Measurements from ENCODE around the gene PPM1L.

The PPM1L gene

DNA sequence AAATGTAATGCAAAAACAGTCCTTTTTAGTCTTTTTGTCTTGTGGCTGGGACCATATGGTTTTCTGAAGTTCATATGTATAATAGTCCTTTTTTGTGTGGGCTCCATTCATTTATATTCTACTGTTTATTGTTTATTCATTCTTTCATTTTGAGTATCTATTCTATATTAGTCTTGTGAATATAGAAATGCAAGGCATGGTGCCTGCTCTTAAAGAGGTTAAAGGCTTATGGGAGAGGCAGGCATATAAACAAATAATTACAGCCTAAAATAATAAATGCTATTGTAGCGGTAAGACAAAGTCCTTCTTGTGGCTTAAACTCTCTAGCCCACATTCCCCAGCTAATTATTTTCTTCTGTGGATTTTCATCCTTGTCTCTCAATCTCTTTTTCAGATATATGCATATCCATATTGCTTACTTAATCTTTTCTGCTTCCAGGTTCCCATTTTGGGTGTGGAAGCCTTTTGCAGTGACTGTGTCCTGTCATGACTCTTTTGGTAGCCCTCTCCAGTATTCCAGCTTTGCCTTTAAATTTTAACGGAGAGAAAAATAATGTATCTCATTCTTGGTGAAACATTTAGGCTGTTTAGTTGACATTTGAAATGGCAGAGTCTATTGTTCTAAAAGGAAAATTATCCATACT lies 101.6 kb downstream of the PPM1L start:
- no peaks in the 10 kb centered on the region for H3K9me3 ChIP-seq (ENCODE audit: control insufficient read depth in 1 of 2, low read length in 2 of 2)
- no peak overlapping the region for H3K27ac ChIP-seq (ENCODE audit: low read length)
- H3K36me3 ChIP-seq (ENCODE audit: control insufficient read depth in 1 of 2, insufficient read depth in 2 of 2, low read length in 2 of 2) = no peaks in the 10 kb centered on the region
- H3K27me3 ChIP-seq (ENCODE audit: low read depth, low read length) = no peaks in the 10 kb centered on the region
- peaks cover 0 to 8% of the 10 kb centered on the region in 2 donors for H3K4me1 ChIP-seq (ENCODE audit: control insufficient read depth in 1 of 2, insufficient read depth in 2 of 2, low read length in 2 of 2)
- H3K4me3 ChIP-seq (ENCODE audit: low read depth in 1 of 2, low read length in 2 of 2) = no peak overlapping the region

DNA sequence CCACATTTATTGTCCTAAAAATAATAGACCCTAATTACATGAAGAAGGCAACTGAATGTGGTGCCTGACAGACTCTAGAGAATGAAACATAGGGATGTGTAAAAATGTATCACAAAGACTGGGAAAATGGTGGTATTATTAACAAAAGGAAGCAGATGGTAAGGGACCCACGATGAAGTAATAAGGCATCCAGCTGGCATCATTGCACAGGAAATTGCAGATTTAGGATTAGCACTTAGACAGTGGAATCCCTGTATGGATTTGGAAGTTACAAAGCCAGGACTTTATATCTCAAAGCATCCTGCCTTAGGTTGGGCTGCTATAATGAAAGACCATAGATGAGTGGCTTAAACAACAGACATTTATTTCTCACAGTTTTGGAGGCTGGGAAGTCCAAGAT lies 104.3 kb downstream of the PPM1L start:
- Histone ChIP-seq H3K27ac (ENCODE audit: low read length) (no peak overlapping the region), H3K27me3 (ENCODE audit: low read depth, low read length) (no peaks in the 10 kb centered on the region), H3K4me1 (ENCODE audit: control insufficient read depth in 1 of 2, insufficient read depth in 2 of 2, low read length in 2 of 2) (peaks cover 0 to 8% of the 10 kb centered on the region in 2 donors), H3K9me3 (ENCODE audit: control insufficient read depth in 1 of 2, low read length in 2 of 2) (no peaks in the 10 kb centered on the region), H3K4me3 (ENCODE audit: low read depth in 1 of 2, low read length in 2 of 2) (no peak overlapping the region), H3K36me3 (ENCODE audit: control insufficient read depth in 1 of 2, insufficient read depth in 2 of 2, low read length in 2 of 2) (no peaks in the 10 kb centered on the region)

DNA sequence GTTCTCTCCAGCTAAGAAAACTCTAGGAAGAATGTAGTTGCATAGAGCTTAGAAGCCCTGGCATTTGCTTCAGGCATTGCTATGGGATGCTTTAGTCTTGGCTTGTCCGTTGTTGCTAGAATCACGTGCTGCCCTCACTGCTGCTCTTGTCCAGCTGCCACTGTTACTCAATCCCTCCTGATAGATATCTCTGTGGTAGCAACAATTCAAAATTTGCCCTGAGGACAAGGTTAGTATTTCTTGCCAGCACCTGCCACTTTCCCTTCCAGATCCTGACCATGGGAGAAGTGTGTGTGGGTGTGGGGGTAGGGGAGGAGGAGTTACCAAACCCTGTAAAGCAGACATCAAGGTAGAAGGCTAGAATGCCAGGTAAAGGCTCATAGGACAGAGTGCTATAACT lies 113.8 kb downstream of the PPM1L start:
- no peak overlapping the region for H3K27ac ChIP-seq (ENCODE audit: low read length)

DNA sequence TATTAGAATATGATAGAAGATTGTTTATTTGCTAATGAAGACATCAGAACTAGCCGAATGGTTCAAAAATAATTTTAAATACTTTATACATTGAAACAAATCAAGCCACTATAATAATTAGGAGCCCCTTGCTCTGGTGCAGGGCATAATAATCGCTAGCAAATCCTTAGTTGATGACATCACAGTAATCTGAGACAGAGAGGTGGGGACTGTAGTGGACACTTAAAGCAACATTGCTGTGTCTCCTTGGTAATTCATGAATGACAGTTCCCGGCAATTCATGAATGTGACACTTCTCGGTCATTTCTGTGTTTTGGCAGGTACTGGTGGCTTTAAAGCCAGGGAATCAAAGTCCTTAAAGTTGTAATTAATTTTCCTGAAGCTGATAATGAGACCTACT lies 114.3 kb downstream of the PPM1L start:
- Histone ChIP-seq H3K27ac (ENCODE audit: low read length) (no peak overlapping the region), H3K27me3 (ENCODE audit: low read depth, low read length) (no peaks in the 10 kb centered on the region), H3K36me3 (ENCODE audit: control insufficient read depth in 1 of 2, insufficient read depth in 2 of 2, low read length in 2 of 2) (no peaks in the 10 kb centered on the region), H3K4me1 (ENCODE audit: control insufficient read depth in 1 of 2, insufficient read depth in 2 of 2, low read length in 2 of 2) (no peaks in the 10 kb centered on the region), H3K9me3 (ENCODE audit: control insufficient read depth in 1 of 2, low read length in 2 of 2) (no peaks in the 10 kb centered on the region), H3K4me3 (ENCODE audit: low read depth in 1 of 2, low read length in 2 of 2) (no peak overlapping the region)

More for the DNA sequence above, 113.8 kb downstream of the PPM1L start:
- Histone ChIP-seq H3K4me3 (ENCODE audit: low read depth in 1 of 2, low read length in 2 of 2) (no peak overlapping the region), H3K4me1 (ENCODE audit: control insufficient read depth in 1 of 2, insufficient read depth in 2 of 2, low read length in 2 of 2) (no peaks in the 10 kb centered on the region), H3K36me3 (ENCODE audit: control insufficient read depth in 1 of 2, insufficient read depth in 2 of 2, low read length in 2 of 2) (no peaks in the 10 kb centered on the region), H3K9me3 (ENCODE audit: control insufficient read depth in 1 of 2, low read length in 2 of 2) (no peaks in the 10 kb centered on the region), H3K27me3 (ENCODE audit: low read depth, low read length) (no peaks in the 10 kb centered on the region)

DNA sequence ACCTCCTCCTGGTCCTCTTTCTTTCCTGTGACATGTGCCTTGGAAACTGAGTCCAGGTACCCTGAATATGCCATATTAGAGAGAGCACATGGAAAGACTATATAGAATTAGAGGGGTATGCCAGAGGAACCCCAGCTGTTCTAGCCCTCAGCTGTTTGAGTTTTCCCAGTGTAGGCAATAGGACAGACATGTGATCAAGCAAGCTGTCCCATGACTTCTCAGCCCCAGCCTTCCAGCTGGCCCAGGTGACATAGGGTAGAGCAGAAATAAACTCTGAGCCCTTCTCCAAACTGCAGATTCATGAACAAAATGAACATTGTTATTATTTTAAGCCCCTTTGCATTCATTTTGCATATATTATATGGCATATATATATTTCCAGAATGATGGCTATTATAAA lies 118.7 kb downstream of the PPM1L start:
- peaks cover 0 to 15% of the 10 kb centered on the region in 2 donors for H3K4me1 ChIP-seq (ENCODE audit: control insufficient read depth in 1 of 2, insufficient read depth in 2 of 2, low read length in 2 of 2)
- H3K27ac ChIP-seq (ENCODE audit: low read length) = no peak overlapping the region
- H3K4me3 ChIP-seq (ENCODE audit: low read depth in 1 of 2, low read length in 2 of 2) = no peak overlapping the region
- no peaks in the 10 kb centered on the region for H3K27me3 ChIP-seq (ENCODE audit: low read depth, low read length)
- H3K9me3 ChIP-seq (ENCODE audit: control insufficient read depth in 1 of 2, low read length in 2 of 2) = no peaks in the 10 kb centered on the region
- no peaks in the 10 kb centered on the region for H3K36me3 ChIP-seq (ENCODE audit: control insufficient read depth in 1 of 2, insufficient read depth in 2 of 2, low read length in 2 of 2)

DNA sequence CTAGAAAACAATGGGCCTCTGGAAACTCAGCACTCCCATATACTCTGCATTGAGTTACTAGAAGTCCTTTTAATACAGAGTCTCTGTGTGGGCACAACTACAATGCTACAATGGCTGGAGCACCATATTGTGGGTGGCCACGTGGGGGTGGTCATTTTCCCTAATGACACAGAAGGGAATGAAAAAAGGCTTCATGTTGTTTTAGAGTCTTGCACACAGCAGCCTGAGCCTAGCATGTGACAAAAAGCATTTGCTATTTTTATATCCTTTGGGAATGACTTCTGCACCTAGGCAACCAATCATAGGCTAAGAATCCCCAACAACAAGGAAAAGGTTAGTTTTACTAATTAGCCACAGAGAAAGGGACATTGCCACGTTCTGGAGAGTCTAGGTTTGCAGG lies 120.6 kb downstream of the PPM1L start:
- no peaks in the 10 kb centered on the region for H3K36me3 ChIP-seq (ENCODE audit: control insufficient read depth in 1 of 2, insufficient read depth in 2 of 2, low read length in 2 of 2)
- no peak overlapping the region for H3K27ac ChIP-seq (ENCODE audit: low read length)
- H3K4me1 ChIP-seq (ENCODE audit: control insufficient read depth in 1 of 2, insufficient read depth in 2 of 2, low read length in 2 of 2) = peaks cover 0 to 15% of the 10 kb centered on the region in 2 donors
- H3K9me3 ChIP-seq (ENCODE audit: control insufficient read depth in 1 of 2, low read length in 2 of 2) = no peaks in the 10 kb centered on the region
- no peak overlapping the region for H3K4me3 ChIP-seq (ENCODE audit: low read depth in 1 of 2, low read length in 2 of 2)
- no peaks in the 10 kb centered on the region for H3K27me3 ChIP-seq (ENCODE audit: low read depth, low read length)

DNA sequence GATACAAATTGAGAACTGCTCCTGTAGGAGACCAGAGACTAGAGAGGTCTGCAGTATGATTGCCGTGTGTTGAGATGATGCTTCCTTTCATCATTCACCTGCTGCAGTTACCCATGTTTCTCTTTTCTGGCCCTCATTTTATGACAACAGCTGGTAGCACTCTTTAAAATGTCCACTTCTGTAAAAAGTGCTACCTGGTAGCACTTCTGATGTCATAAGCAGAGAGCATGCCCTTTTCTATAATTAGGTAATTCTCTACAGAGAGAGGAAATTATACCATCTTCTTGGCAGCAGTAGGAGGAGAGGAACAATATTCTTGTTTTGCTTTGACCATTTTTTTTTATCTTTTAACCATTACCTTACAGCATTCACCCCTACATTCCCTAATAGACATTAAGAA lies 123.8 kb downstream of the PPM1L start:
- Histone ChIP-seq H3K36me3 (ENCODE audit: control insufficient read depth in 1 of 2, insufficient read depth in 2 of 2, low read length in 2 of 2) (no peaks in the 10 kb centered on the region), H3K4me3 (ENCODE audit: low read depth in 1 of 2, low read length in 2 of 2) (no peak overlapping the region), H3K9me3 (ENCODE audit: control insufficient read depth in 1 of 2, low read length in 2 of 2) (no peaks in the 10 kb centered on the region), H3K4me1 (ENCODE audit: control insufficient read depth in 1 of 2, insufficient read depth in 2 of 2, low read length in 2 of 2) (peaks cover 0 to 15% of the 10 kb centered on the region in 2 donors), H3K27me3 (ENCODE audit: low read depth, low read length) (no peaks in the 10 kb centered on the region), H3K27ac (ENCODE audit: low read length) (no peak overlapping the region)

DNA sequence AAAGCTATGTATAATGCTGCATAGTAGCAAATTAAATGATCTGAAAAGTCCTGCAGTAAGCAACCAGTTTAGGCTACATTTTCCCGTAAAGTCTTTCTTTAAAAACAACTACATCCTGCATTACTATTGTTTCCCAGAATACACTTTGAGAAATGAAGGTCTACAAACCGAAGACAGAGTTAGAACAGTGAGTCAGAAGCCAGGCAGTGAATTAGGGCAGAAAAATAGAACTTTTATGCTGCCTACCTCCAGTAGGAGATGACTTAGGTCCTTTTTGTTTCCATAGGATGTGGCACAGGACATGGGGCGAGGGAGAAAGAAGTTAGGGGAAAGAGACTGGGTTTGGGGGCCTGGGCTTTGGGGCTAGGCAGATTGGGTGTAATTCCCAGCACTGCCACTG lies 127.3 kb downstream of the PPM1L start:
- Histone ChIP-seq H3K27me3 (ENCODE audit: low read depth, low read length) (no peaks in the 10 kb centered on the region), H3K4me1 (ENCODE audit: control insufficient read depth in 1 of 2, insufficient read depth in 2 of 2, low read length in 2 of 2) (peaks cover 0 to 10% of the 10 kb centered on the region in 2 donors), H3K27ac (ENCODE audit: low read length) (no peak overlapping the region), H3K36me3 (ENCODE audit: control insufficient read depth in 1 of 2, insufficient read depth in 2 of 2, low read length in 2 of 2) (no peaks in the 10 kb centered on the region), H3K4me3 (ENCODE audit: low read depth in 1 of 2, low read length in 2 of 2) (no peak overlapping the region), H3K9me3 (ENCODE audit: control insufficient read depth in 1 of 2, low read length in 2 of 2) (no peaks in the 10 kb centered on the region)

DNA sequence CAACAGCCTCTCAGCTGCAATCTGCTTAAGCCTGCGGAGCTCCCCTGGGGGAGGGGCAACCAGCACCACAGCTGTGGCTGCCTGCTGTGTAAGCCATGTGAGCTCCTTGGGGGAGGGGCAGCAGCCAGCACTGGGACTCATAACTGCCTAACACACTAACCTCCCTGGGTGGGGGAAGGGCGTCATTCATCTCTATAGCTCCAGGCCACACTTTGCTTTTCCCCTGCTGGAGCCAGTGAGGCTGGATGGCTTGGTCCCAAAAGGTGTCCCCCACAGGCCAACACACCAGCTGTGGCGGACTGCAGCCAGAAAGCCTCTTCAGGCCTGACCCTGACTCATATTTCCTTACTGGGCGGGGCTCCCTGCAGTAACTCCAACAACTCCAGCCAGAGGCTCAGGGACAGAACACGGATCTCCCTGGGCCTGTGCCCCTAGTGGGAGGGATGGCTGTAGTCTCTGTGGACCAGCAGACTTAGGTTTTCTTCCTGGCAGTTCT lies 129.8 kb downstream of the PPM1L start:
- Histone ChIP-seq H3K4me1 (ENCODE audit: control insufficient read depth in 1 of 2, insufficient read depth in 2 of 2, low read length in 2 of 2) (peaks cover 0 to 10% of the 10 kb centered on the region in 2 donors), H3K36me3 (ENCODE audit: control insufficient read depth in 1 of 2, insufficient read depth in 2 of 2, low read length in 2 of 2) (no peaks in the 10 kb centered on the region), H3K27ac (ENCODE audit: low read length) (no peak overlapping the region), H3K9me3 (ENCODE audit: control insufficient read depth in 1 of 2, low read length in 2 of 2) (no peaks in the 10 kb centered on the region), H3K27me3 (ENCODE audit: low read depth, low read length) (no peaks in the 10 kb centered on the region), H3K4me3 (ENCODE audit: low read depth in 1 of 2, low read length in 2 of 2) (no peak overlapping the region)

DNA sequence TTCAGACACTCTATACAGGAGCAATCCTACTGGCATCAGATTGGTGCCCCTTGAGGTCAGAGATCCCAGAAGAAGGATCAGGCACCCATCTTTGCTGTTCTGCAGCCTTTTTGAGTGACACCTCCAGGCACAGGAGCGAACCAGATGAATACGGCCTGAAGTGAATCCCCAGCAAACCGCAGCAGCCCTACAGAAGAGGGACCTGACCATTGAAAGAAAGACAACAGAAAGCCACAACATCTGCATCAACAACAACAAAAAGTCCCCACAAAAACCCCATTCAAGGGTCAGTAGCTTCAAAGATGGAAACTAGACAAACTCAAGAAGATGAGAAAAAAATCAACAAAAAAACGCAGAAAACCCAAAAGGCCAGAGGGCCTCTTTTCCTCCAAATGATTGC lies 130.4 kb downstream of the PPM1L start:
- Histone ChIP-seq H3K36me3 (ENCODE audit: control insufficient read depth in 1 of 2, insufficient read depth in 2 of 2, low read length in 2 of 2) (no peaks in the 10 kb centered on the region), H3K27ac (ENCODE audit: low read length) (no peak overlapping the region)

DNA sequence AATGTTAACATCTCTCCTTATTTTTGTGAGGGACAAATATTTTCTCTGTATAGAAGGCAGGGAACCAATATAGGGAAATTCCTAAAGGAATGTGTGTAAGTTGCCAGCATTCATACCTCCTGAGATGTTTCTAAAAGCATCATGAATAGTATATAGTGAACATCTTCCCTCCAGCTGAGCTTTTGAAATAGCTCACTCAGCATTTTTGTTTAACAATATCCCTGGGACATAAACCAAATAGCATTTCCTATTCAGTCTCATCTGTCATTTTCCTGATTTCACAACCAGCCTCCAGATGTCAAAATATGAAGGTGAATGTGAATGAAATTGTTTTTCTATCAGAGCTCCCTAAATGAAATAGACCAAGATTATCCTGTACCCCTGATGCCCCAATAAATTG lies 137.2 kb downstream of the PPM1L start:
- Histone ChIP-seq H3K4me1 (ENCODE audit: control insufficient read depth in 1 of 2, insufficient read depth in 2 of 2, low read length in 2 of 2) (no peaks in the 10 kb centered on the region), H3K36me3 (ENCODE audit: control insufficient read depth in 1 of 2, insufficient read depth in 2 of 2, low read length in 2 of 2) (no peaks in the 10 kb centered on the region), H3K9me3 (ENCODE audit: control insufficient read depth in 1 of 2, low read length in 2 of 2) (no peaks in the 10 kb centered on the region), H3K27ac (ENCODE audit: low read length) (no peak overlapping the region), H3K27me3 (ENCODE audit: low read depth, low read length) (no peaks in the 10 kb centered on the region), H3K4me3 (ENCODE audit: low read depth in 1 of 2, low read length in 2 of 2) (no peak overlapping the region)

More for the DNA sequence above, 130.4 kb downstream of the PPM1L start:
- Histone ChIP-seq H3K4me3 (ENCODE audit: low read depth in 1 of 2, low read length in 2 of 2) (no peak overlapping the region), H3K27me3 (ENCODE audit: low read depth, low read length) (no peaks in the 10 kb centered on the region), H3K4me1 (ENCODE audit: control insufficient read depth in 1 of 2, insufficient read depth in 2 of 2, low read length in 2 of 2) (peaks cover 0 to 10% of the 10 kb centered on the region in 2 donors), H3K9me3 (ENCODE audit: control insufficient read depth in 1 of 2, low read length in 2 of 2) (no peaks in the 10 kb centered on the region)

DNA sequence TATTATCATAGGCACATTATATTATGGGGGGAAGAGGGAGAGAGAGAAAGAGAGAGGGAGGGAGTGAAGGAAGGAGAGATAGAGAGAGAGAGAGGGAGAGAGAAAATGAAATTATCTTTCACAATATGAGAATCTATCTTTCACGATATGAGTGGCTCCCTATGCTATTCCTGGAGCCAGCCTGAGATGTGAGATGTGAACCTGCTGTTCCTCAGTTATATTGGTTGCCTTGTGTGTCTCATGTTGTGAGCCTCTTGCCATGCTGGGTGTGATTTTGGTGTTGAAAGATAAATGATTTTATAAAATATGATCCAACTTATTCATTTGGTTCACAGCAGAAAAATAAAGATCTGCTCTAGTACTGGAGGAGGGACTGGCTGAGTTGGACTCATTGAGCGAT lies 148.7 kb downstream of the PPM1L start:
- H3K4me1 ChIP-seq (ENCODE audit: control insufficient read depth in 1 of 2, insufficient read depth in 2 of 2, low read length in 2 of 2) = no peaks in the 10 kb centered on the region
- no peaks in the 10 kb centered on the region for H3K36me3 ChIP-seq (ENCODE audit: control insufficient read depth in 1 of 2, insufficient read depth in 2 of 2, low read length in 2 of 2)
- H3K27ac ChIP-seq (ENCODE audit: low read length) = no peak overlapping the region
- no peak overlapping the region for H3K4me3 ChIP-seq (ENCODE audit: low read depth in 1 of 2, low read length in 2 of 2)
- H3K9me3 ChIP-seq (ENCODE audit: control insufficient read depth in 1 of 2, low read length in 2 of 2) = peaks cover 0 to 3% of the 10 kb centered on the region in 2 donors
- no peaks in the 10 kb centered on the region for H3K27me3 ChIP-seq (ENCODE audit: low read depth, low read length)

Measured in muscle layer of duodenum (tissue), 2 donors.